SK-N-SH treated with all-trans-retinoic acid at 6 μM for 48 hours (cell line): Measurements from ENCODE around the gene HNF1A.

ENCODE experiments used
- BACH2 ChIP-seq: fragments of 250-450 bp; sonication (Bioruptor Pico); IDR thresholded peaks from 2 replicates; pipeline ENCODE4 v1.9.0; 2021; ENCODE audit warnings: mild to moderate bottlenecking, borderline replicate concordance
- CSDC2 ChIP-seq: fragments of 250-450 bp; sonication (Bioruptor Pico); IDR thresholded peaks from 2 replicates; pipeline ENCODE4 v1.5.0; 2020; ENCODE audit warnings: mild to moderate bottlenecking, moderate library complexity
- GLIS3 ChIP-seq: fragments of 250-450 bp; sonication (Bioruptor Pico); IDR thresholded peaks from 2 replicates; pipeline ENCODE4 v1.5.0; 2020; ENCODE audit warnings: mild to moderate bottlenecking, moderate library complexity
- OSR1 ChIP-seq: fragments of 250-450 bp; sonication (Bioruptor Pico); IDR thresholded peaks from 2 replicates; pipeline ENCODE4 v1.8.0; 2022; ENCODE audit warnings: moderate library complexity, mild to moderate bottlenecking, inconsistent platforms
- PPARA ChIP-seq: fragments of 250-450 bp; sonication (Bioruptor Pico); IDR thresholded peaks from 2 replicates; pipeline ENCODE4 v1.5.0; 2020; ENCODE audit warnings: mild to moderate bottlenecking, borderline replicate concordance
- SNAI2 ChIP-seq: fragments of 250-450 bp; sonication (Bioruptor Pico); IDR thresholded peaks from 2 replicates; pipeline ENCODE4 v1.5.0; 2020; ENCODE audit warnings: mild to moderate bottlenecking, moderate library complexity
- TCF4 ChIP-seq: fragments of 250-450 bp; sonication (Bioruptor Pico); IDR thresholded peaks from 2 replicates; pipeline ENCODE4 v1.8.0; 2021; ENCODE audit warnings: mild to moderate bottlenecking, moderate library complexity, borderline replicate concordance
- ZC3H10 ChIP-seq: fragments of 250-450 bp; sonication (Bioruptor Pico); IDR thresholded peaks from 2 replicates; pipeline ENCODE4 v1.5.1; 2021; ENCODE audit warnings: mild to moderate bottlenecking, moderate library complexity
- ZFP3 ChIP-seq: fragments of 250-450 bp; sonication (Bioruptor Pico); IDR thresholded peaks from 2 replicates; pipeline ENCODE4 v1.5.0; 2020; ENCODE audit warnings: mild to moderate bottlenecking, moderate library complexity
- ZFP30 ChIP-seq: fragments of 450-650 bp; formaldehyde crosslinking; IDR thresholded peaks from 2 replicates; pipeline ENCODE4 v1.5.0; 2022; ENCODE audit warnings: mild to moderate bottlenecking, moderate library complexity
- ZNF565 ChIP-seq: fragments of 450-650 bp; formaldehyde crosslinking; conservative IDR thresholded peaks from 2 replicates; pipeline ENCODE4 v1.5.0; 2020; ENCODE audit warnings: low read depth, mild to moderate bottlenecking, moderate library complexity
- TF ChIP-seq, protein P1 (sequence below): fragments of 250-450 bp; sonication (Bioruptor Pico); IDR thresholded peaks from 2 replicates; pipeline ENCODE4 v1.5.1; 2020; ENCODE audit warnings: low read depth, mild to moderate bottlenecking, moderate library complexity
- TF ChIP-seq, protein P2 (sequence below): fragments of 250-450 bp; sonication (Bioruptor Pico); IDR thresholded peaks from 2 replicates; pipeline ENCODE4 v1.8.0; 2020; ENCODE audit warnings: mild to moderate bottlenecking, moderate library complexity, borderline replicate concordance

DNA sequence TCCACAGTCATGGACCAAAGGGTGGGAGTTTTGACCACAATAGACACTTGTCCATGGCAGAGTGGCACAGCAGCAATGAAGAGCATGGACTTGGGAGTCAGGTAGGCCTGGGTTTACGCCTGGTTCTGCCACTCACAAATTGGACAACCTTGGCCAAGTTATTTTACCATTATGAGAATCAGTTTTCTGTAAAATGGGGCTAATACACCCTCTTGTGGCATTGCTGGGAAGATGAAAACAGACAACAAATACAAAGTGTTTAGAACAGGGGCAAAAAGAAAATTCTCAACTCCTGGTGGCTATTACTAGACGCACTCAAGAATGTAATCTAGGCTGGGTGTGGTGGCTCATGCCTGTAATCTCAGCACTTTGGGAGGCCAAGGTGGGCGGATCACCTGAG, 35.4 kb downstream of the HNF1A start:
- TF ChIP-seq PPARA (CRISPR knock-in tag) (no peak), ZNF565 (CRISPR knock-in tag) (no peak), SNAI2 (CRISPR knock-in tag) (no peak), CSDC2 (CRISPR knock-in tag) (no peak), GLIS3 (CRISPR knock-in tag) (no peak), ZC3H10 (CRISPR knock-in tag) (no peak), ZFP3 (CRISPR knock-in tag) (no peak), OSR1 (CRISPR knock-in tag) (no peak), ZFP30 (no peak), TCF4 (no peak), BACH2 (CRISPR knock-in tag) (no peak)
- TF ChIP-seq, protein P1, sequence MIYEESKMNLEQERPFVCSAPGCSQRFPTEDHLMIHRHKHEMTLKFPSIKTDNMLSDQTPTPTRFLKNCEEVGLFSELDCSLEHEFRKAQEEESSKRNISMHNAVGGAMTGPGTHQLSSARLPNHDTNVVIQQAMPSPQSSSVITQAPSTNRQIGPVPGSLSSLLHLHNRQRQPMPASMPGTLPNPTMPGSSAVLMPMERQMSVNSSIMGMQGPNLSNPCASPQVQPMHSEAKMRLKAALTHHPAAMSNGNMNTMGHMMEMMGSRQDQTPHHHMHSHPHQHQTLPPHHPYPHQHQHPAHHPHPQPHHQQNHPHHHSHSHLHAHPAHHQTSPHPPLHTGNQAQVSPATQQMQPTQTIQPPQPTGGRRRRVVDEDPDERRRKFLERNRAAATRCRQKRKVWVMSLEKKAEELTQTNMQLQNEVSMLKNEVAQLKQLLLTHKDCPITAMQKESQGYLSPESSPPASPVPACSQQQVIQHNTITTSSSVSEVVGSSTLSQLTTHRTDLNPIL = no peak
- TF ChIP-seq, protein P2, sequence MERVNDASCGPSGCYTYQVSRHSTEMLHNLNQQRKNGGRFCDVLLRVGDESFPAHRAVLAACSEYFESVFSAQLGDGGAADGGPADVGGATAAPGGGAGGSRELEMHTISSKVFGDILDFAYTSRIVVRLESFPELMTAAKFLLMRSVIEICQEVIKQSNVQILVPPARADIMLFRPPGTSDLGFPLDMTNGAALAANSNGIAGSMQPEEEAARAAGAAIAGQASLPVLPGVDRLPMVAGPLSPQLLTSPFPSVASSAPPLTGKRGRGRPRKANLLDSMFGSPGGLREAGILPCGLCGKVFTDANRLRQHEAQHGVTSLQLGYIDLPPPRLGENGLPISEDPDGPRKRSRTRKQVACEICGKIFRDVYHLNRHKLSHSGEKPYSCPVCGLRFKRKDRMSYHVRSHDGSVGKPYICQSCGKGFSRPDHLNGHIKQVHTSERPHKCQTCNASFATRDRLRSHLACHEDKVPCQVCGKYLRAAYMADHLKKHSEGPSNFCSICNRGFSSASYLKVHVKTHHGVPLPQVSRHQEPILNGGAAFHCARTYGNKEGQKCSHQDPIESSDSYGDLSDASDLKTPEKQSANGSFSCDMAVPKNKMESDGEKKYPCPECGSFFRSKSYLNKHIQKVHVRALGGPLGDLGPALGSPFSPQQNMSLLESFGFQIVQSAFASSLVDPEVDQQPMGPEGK (CRISPR knock-in tag) = no peak
